Amniotic stem cell (primary cell): ENCODE results near the gene SBF2.
"Not testable (repeated sequence)": the region's sequence is repeated elsewhere in the genome, so short reads cannot be mapped to it uniquely, and the experiment has no call there.

Source experiments
- DNase-seq: peaks from one replicate; lab custom pipeline; 2025; lab: John Stamatoyannopoulos, UW

SBF2 gene

DNA sequence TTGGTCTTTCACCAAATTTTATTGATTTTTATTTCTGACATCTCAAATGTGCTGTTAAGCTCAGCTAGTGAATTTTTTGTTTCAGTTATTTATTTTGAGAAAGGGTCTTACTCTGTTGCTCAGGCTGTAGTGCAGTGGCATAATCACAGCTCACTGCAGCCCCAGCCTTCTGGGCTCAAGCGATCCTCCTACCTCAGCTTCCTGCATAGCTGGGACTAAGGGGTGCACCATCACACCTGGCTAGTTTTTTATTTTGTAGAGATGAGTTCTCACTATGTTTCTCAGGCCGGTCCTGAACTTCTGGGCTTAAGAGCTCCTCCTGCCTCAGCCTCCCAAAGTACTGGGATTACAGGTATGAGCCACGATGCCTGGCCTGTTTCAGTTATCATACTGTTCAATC is 282.0 kb downstream of the SBF2 start:
- no peak for DNase-seq

DNA sequence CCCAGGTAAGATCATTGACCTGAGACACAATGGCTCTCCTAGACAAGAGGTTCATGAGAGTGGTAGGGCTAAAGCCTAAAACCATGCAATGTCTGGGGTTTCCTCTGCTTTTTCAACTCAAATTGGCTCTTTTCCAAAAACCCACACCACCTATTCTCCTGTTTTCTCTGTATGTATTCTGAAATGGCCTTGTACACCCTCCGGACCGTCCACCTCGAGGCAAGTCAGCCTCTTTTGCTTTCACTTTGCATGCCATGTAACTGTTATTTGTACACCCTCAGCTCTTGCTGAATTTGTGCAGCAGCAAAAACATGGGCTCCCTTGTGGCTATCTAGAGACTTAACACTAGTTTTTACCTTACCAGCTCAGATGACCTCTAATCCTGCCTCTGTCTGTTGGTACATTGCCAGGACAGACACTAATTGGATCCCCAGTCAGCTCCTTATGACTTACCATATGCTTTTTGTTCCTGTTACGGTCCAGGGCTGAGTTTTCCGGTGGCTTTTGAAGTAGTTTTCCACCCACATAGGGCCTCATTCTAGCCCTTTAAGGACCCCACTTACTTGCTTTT is 288.0 kb downstream of the SBF2 start:
- no peak for DNase-seq

DNA sequence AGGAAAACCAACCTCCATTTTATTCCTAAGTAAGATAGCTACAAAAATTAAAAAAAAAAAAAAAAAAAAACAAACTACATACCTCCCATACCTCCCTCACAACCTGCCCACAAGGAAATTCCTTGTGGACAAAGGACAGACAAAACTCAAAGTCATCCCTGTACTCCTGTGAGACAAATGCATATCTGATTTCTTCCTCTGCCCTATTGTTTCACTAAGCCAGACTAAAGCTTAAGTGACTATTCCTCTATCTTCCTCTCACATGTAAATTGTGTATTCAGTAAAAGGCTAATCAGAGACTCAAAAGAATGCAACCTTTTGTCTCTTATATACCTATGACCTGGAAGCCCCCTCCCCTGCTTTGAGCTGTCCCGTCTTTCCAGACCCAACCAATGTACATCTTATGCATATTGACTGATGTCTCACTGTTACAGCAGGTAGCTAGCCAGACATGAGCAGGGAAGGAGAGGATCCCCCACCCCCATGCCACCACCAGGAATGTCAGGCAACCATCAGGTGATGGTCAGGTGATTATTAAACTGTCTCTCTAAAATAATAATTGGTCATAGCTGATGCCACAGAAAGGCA is 289.4 kb downstream of the SBF2 start:
- no peak for DNase-seq

DNA sequence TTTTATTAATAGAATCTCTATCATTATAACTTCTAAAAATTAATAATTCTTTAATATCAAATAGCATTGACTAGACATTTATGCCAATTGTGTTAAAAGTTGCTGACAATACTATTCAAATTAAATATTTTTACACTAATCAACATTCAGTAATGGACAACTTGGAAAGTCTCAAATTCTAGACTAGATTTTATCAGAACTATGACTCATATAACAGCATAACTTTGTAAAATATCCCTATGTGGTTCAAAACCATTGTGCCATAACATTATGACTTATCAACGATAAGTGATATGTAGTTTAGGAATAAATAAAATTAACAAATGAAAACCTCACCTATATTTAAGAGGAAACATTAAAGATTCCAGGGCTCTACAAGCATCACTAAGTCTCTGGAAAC is 291.8 kb downstream of the SBF2 start:
- no peak for DNase-seq

DNA sequence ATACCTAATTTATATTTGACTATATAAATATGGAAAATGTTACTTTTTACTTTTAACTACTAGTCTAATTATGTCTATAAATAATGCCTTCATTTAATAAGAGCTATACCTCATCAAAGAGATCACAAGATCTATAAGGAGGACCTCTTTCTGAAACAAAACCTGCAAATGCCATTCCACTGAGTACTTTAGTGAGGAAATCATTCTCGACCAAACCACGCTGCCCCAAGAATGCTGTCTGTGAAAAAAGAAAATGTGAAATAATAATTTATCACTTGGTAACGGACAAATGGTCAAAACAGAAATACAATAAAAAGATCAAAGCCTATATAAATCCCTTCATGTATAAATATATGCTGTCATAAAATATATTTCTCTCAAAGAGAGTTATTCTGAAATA is 301.7 kb downstream of the SBF2 start:
- DNase-seq: no peak

DNA sequence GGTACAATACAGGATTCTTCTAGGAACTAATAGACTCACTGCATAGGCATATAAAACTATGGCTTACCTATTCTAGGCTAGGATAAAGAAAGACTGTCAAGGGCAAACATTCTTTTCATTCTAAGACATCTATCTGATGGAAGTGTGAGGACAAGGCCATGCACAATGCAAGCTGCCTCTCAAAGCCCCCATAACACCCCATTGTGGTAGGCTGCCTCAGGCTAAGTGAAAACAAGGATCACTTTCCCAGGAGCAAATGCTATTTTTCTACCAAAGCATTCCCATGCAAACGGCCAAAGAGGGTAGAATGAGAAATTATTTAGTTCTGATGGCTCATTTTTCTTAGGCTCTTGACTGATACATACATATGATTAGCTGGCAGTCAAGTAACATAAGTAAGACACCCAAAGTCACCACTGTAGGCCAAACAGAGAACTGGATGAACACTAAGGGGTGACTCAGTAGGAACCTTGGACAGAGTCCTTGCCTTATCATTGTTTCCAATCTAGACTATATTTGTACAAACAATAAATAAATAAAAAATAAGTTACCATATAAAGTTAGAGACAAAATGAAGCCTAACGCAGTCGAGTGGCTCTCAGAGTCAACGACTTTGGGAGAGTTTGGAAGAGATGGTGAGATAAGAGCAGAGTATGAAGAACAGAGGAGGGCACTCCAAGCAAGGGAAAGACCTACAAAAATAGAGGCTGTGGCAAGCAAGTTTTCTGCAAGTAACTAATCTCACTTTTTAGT is 303.6 kb downstream of the SBF2 start:
- no peak for DNase-seq

DNA sequence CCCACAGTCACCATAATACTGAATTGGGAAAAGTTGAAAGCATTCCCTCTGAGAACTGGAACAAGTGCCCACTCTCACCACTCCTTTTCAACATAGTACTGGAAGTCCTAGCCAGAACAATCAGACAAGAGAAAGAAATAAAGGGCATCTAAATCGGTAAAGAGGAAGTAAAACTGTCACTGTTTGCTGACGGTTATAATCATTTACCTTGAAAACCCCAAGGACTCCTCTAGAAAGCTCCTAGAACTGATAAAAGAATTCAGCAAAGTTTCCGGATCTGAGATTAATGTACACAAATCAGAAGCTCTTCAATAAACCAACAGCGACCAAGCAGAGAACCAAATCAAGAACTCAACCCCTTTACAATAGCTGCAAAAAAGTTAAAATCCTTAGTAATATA is 306.7 kb downstream of the SBF2 start:
- DNase-seq: not testable (repeated sequence)

DNA sequence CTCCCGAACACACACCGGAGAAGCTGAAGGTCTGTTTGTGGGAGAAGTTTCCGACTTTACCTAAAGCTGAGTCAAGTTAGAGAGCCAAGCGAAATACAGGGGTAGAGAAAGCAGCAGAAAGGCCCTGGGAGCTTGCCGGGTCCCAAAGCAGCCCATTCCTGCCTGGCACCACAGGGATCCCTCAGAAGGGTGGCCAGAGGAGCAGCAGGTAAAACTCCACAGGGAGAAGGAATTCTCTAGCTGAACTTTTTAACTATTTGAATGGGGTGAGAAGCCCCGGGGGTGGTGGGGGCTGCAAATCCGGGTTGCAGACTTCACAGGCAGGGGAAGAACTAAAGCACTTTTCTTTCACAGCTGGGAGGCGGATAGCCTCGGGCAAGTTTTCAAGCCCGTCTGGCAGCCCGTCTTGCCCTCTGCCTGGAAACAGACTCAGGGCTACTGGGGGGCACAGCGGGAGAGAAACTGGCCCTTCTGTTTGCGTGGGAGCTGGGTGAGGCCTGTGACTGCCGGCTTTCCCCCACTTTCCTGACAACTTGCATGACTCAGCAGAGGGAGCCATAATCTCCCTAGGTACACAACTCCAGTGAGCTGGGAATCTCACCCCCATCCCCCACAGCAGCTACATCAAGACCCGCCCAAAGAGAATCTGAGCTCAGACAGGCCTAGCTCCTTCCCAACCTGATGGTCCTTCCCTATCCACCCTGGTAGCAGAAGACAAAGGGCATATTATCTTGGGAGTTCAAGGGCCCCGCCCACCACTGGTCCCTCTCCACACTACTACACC is 311.0 kb downstream of the SBF2 start:
- DNase-seq: no peak

DNA sequence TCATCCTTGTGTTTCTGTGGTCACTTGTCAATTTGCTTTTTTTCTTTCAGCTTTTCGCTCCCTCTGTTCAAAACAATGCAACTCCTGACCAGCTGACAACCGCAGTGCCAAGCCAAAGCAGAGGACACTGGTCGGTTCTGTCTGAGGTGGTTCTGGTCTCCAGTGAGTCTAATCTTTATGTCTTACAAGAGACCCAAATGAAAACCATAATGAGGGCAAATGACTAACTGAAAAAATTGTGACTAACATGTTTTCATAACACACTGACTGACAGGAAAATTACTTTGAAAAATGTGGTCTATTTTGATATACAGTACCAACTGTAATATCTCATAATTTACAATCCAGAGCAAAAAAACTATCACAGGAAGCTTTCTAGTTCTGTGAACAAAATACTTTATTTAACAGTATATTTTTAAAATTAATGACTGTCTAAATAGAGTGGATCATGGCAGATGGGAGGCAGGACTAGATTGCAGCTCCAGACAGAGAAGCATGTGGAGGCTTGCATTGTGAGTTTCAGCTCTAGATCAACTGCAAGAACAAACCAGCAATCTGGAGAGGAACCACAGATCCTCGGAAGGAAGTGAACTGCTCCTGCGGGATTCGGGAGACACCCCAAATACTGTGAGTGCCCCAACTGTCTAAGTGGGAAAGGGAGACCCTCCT is 311.8 kb downstream of the SBF2 start:
- DNase-seq: no peak

DNA sequence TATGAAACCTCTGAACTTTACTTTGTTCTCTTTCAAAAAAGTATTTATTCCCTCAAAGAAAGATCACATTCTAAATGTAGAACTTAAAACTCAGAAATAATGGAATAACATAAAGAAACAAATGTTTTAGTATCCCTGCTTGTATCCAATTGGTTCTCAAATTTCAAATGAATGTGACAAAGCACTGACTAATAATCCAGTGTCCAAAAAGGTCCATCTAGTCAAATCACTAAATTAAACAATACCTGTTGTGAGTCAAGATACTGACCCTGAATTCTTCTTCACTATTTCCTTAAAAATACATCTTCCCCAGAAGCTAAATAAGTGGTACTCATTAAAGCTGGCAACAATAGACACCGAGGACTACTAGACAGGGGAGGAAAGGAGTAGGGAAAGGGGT is 313.1 kb downstream of the SBF2 start:
- no peak for DNase-seq

DNA sequence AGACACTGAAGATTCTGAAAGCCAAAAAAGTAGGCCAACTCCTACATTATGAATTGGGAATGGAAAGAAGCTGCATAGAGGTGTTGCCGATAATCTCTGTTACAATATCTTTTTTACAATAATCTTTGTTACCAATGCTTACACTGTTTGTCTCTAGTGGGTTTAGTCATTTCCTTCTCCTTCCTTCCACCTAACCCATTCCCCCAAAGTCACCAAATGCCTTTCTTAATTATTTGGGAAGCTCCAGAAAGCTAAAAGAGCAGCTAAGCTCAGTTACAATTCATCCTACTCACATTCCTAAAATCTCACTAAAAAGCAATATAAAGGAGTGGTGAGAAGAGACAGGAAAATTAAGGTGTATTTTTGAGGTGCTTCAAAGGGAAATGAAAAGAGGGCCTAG is 316.5 kb downstream of the SBF2 start:
- DNase-seq: no peak

DNA sequence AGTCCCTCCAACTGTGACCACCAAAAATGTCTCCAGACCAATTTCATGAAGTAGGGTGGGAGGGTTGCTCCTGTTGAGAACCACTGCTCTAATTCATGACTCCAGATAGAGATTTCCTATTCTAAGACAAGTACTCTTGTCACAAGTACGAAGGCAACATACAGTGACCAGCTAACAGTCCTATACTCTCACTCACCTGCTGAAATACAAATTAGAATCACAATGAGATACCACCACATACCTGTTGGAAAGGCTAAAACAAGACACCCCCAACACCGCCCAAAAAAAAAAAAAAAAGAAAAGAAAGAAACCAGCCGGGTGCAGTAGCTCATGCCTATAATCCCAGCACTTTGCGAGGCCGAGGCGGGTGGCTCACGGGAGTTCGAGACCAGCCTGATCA is 319.6 kb downstream of the SBF2 start:
- DNase-seq: no peak

DNA sequence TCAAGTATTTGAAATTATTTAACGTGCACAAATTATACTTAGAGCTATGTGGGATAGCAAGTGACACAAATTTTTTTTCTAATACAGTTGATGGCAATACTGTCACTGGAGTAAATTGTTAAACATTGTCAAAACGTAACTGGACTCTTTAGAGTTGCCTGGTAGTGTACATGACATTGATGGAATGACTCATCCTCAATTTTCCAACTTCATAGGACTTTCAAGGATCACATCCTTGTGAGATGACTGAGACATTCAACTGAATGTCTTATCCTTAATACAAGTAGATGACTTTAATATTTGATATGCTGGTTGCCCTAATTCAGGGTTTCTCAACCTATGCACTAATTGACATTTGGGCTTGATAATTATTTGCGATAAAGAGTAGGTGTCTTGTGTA is 320.1 kb downstream of the SBF2 start:
- DNase-seq: no peak

DNA sequence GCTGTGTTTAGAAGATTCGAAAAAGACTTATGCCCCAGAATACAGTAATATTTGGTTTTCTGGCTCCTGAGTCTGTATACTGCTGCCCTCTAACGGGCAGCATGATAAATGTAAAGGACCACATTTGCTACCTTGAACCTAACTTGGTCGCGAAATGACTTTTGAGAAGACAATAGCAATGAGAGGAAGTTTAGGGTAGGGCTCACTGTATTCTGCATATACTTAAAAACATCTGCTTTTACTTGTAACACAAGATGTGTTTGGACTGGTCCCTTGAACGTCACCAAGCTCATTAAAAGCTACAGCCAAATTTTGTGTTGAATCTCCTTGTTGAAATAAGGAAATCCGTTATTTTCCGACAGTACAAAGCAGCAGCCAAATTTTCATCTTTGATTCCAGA is 321.0 kb downstream of the SBF2 start:
- DNase-seq: no peak

DNA sequence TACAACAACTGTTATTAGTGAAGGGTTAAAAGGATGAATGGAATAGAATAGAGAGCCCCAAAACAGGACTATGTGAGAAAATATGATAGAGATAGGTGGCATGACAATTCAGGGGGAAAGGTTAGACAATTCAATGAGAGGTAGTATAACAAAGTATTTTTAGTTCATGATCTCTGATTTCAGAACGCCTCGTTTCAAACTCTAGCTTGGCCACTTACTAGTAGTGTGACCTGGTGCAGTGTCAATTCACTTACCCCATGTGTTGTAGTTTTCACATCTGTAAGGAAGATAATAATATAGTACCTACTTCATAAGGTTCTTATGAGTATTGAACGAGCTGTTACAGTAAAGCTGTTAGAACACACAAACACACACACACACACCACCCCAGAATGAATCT is 322.1 kb downstream of the SBF2 start:
- no peak for DNase-seq

DNA sequence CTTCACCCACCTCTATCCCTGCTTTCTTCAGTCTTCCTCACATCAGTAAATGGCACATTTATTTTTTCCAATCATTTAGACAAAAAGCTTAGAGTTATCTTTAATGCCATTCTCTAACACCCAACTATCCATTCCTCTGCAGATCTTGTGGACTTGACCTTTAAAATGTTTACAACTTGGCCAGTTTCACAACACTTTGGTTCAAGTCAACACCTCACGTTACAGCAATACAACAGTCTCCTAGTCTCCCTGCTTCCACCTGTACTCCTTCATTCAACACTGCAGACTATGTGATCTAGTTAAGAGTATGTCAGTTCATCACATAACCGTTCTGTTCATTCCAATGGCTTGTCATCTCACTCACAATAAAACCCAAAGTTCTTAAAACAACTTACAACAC is 325.0 kb downstream of the SBF2 start:
- DNase-seq: no peak

DNA sequence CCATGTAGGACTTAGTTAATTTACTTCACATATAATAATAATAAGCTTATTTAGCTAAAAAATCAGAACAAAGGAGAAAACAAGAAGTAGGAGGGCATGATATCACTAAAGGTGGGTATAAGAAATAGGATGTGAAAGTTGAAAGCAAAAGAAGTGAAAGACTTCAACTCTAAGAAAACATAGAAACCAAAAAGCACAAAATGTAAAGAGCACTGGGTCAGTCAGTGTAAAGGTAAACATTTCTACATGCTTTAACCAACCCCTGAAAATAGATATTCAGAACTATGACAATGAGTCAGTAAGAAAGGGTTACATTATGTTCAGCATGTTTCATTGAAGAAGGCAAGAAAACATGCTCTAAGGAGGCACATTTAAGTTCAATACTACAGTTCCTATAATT is 331.3 kb downstream of the SBF2 start:
- DNase-seq: no peak

DNA sequence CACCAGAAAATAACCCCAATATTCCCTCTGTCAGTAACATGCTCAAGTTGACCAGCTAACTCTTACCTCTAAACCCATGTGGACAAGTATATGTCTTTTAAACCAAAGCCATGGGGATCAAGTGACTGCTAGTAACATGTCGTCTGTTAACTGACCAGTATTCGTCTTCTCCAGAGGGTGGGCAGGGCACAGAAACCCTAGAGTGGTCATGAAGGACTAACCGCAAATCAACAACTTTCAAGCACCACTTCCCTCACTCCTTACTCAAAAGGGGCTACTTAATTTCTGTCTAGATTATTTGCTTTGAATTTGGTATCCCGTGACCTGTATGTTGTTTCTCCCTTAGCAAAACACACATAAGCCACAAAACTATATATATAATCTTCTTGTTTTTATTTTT is 336.9 kb downstream of the SBF2 start:
- no peak for DNase-seq

DNA sequence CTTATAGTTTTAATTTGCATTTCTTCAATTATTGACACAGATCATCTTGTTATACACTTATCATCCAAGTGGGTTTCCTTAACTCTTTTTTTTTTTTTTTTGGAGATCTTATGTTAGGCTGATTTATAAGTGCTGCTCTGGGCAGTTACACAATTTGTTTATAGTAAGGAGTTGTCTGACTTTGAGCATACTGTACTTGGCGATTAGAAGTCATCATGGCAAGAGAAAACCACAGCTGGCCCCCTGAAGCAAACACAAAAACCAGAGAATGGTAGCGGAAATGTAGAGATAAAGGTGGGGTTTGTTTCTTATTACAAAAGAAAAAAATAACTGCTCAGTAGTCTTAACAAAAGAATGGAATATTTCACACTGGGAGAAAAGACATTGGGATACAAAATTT is 337.5 kb downstream of the SBF2 start:
- no peak for DNase-seq

DNA sequence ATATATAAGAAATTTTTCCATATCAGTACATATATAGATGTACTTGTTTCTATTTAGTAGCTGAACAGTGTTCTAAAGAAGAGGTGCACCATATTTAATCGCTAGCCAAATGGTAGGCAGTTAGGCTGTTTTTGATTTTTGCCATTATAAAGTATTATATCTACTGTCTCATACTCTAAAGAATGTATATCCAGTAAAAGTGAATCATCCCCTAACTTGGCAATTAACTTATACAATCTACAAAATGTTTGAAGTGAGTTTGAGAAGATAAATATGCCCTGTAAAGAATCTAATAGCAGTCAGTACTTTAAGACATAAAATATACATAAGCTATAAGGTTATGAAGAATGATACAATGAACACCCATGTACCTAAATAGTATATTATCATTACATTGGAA is 338.6 kb downstream of the SBF2 start:
- DNase-seq: no peak

DNA sequence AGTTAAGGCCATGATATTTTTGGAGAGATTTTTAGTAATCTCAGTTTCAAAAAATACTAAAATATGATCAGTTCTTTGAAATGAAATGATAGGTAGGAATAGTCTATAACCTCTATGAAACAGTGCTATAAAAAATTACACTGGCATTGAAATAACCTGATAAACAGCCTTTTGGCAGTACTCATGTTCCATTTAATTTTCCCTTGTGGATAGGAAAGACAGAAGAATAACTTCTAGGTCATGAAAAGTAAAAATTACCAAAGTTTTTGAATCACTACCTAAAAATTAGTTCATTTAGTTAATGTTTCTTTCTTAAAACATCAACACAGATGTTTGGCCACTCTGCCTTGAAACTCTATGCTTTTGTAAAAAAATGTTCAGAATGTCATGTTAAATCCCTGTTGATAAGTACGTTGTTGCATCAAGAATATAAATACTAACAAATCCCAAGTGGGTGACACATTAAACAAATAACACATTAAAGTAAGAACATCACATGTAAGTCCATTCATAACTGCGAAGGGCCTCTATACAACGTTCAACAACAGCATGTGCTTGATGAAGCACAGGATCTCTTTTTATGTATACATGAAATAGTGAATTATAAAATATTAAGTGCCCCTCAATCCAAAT is 339.9 kb downstream of the SBF2 start:
- DNase-seq: no peak
